GM12864 (cell line): Measurements from ENCODE around the gene IGF2BP1.
"Not testable (repeated sequence)": the region's sequence is repeated elsewhere in the genome, so short reads cannot be mapped to it uniquely, and the experiment has no call there.

Experiments
- DNase-seq: peaks from one replicate; pipeline ENCODE4 v3.0.0-alpha.2; 2011; ENCODE audit warnings: low read depth
- H3K4me3 ChIP-seq: 2 replicates; pipeline ENCODE4 v1.5.1; 2011; ENCODE audit warnings: mild to moderate bottlenecking, low read depth, low read length, control low read depth
- TF ChIP-seq, protein P1 (sequence below): IDR thresholded peaks from 2 replicates; pipeline ENCODE4 v1.5.1; 2011; ENCODE audit warnings: low read depth, mild to moderate bottlenecking, moderate library complexity, low read length, control low read depth, inconsistent platforms; ENCODE audit errors: missing control alignments

Gene IGF2BP1

DNA sequence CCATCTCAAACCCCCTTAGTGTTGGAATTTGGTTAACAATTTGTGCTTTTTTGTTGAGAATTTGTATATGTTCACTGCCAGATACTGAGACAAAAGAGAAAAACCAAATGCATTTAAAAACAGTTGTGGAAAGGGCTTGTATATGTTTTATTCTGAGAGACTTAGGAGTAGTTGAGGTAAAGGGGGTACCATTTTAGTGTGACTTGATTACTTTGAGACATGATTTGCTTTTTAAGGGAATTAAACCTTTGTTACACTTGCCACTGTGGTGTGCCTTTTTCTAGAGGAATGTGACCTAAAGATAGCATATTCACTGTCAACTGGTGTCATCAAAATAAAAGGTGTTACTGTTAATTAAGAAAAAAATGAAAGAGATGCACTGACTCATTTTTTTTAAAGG is 4.5 kb downstream of the IGF2BP1 start:
- no peak for DNase-seq
- H3K4me3 ChIP-seq = no peak overlapping the region
- TF ChIP-seq, protein P1, sequence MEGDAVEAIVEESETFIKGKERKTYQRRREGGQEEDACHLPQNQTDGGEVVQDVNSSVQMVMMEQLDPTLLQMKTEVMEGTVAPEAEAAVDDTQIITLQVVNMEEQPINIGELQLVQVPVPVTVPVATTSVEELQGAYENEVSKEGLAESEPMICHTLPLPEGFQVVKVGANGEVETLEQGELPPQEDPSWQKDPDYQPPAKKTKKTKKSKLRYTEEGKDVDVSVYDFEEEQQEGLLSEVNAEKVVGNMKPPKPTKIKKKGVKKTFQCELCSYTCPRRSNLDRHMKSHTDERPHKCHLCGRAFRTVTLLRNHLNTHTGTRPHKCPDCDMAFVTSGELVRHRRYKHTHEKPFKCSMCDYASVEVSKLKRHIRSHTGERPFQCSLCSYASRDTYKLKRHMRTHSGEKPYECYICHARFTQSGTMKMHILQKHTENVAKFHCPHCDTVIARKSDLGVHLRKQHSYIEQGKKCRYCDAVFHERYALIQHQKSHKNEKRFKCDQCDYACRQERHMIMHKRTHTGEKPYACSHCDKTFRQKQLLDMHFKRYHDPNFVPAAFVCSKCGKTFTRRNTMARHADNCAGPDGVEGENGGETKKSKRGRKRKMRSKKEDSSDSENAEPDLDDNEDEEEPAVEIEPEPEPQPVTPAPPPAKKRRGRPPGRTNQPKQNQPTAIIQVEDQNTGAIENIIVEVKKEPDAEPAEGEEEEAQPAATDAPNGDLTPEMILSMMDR = no peak

DNA sequence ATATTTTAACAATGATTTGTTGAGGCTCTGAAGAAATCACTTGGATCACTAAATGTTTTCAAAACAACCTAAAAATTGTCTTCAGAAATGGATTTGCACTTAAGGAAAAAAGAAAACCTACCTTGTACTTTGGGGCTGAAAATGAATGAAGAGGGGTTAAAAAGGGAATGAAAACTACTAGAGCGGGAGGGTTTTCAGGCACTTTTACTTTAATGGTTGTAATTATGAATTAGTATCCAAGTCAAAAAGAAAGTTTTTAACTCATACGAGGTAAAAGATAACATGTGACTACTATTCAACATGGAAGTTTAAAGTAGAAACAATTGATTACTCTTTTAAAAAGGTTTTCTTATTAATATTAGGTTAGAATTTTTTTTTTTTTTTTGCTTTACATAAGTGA is 5.1 kb downstream of the IGF2BP1 start:
- H3K4me3 ChIP-seq = no peak overlapping the region
- TF ChIP-seq, protein P1 = no peak
- DNase-seq = no peak

DNA sequence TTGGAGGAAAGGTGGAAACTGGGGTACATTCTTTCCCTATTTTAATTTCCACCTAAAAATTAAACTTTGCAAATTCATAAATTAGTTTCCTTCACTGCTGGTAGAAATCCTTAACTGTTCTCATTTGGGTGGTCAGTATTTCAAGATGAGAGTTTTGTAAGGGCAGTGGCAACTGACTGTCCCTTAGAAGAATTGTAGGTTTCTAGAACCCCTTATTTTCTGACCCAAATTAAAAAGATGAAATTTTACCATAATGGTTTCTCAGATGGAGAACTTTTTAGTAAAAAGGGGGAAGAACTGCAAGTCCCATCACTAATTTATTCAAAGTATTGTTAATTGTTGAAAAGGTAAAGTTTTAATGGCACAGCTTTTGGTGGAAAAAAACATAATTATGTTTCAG is 5.6 kb downstream of the IGF2BP1 start:
- H3K4me3 ChIP-seq = no peak overlapping the region
- TF ChIP-seq, protein P1 = no peak
- DNase-seq = no peak

DNA sequence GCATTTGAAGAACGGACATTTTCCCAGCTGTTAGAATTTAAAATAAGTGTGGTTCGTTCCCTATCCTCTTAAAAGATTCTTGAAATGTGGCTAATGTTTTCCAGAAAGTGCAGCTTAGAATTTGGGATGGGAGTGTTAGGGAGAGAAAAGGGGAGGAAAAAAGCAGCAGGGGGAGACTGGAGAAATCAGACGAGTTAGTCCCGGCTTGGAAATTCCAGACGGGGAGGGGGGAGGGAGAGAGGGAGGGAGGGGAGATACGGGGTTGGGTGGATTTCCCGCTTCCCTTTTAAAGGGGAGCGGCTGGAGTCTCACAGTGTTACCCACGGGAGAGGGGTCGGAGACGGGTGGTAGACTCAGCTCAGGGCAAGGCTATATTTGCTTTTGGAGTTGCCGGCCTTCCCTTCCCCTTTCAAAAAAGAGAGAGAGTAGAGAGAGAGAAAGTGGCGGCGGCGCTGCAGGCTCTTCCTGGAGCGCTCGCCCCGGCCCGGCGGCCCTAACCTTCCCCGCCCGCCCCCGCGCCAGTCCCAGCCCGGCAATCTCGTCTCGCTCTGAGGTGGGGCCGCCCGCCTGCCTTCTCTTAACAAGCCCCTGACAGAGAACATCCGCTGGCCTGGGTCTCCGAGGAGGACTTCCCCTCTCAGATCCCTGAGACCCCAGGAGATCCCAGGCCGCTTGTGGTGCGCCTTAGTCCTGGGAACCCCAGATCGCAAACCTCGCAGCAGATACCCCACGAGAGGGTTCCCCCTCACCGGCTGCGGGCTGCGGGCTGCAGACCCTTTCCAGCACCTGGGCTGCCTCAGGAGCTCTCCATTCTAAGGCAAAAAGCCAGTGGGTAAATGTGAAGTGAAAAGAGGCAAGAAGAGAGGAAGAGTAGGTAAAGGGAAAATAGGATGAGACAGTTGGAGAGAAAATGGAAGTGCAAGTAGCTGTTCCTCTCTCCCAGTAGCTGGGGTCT is 6.6 kb downstream of the IGF2BP1 start:
- TF ChIP-seq, protein P1 = no peak
- no peak for DNase-seq
- no peak overlapping the region; the same call in 1 of the 2 replicates for H3K4me3 ChIP-seq

DNA sequence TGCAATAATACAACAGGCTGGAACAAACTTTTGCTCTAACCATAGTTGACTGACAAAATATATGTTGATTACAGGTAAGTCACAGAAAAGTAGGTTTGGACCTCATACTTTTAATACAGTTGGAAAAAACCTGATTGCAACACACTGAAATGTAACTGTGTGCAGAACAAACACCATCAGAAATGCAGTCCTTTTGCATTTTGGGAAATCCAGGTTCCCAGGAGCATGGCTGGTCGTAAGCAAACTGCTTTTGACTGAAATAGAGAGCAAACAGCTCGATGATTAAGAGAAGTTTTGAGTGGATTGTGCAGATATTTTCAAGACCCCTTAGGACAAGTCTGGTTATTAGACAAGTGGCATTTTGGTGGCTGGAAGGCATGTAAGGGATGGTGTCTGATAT is 8.0 kb downstream of the IGF2BP1 start:
- TF ChIP-seq, protein P1 = no peak
- no peak overlapping the region for H3K4me3 ChIP-seq
- DNase-seq = no peak

DNA sequence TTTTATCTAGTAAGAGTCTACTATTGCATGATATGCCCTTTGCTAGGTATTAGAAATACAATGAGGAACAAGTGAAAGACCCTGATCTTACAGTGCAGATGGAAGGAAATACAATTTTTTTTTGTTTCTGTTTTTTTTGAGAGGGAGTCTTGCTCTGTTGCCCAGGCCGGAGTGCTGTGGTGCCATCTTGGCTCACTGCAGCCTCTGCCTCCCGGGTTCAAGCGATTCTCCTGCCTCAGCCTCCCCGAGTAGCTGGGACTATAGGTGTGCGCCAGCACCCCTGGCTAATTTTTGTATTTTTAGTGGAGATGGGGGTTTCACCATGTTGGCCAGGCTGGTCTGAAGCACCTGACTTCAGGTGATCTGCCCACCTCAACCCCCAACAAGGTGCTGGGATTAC is 11.7 kb downstream of the IGF2BP1 start:
- DNase-seq, H3K4me3 ChIP-seq: not testable (repeated sequence)

DNA sequence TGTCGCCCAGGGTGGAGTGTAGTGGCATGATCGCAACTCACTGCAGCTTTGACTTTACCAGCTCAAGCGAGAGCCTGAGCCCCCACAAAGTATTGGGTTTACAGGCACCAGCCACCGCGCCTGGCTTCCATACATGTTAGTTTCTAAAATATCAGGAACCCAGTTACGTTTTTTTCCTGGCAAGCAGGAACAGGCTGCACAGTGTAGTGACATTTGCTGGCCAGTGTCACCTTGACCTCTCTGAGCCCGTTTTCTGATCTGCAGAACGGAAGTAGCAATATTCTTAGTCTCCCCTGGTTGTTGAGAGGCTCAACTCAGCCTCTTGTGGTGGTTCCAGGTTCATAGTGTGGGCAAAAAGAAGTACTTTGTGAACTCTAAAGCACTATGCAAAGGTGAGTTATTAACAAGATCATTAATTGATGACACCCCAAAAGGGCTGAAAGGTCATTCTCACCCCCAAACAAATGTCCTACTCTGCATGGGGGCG is 15.6 kb downstream of the IGF2BP1 start:
- H3K4me3 ChIP-seq = no peak overlapping the region
- DNase-seq = no peak
- TF ChIP-seq, protein P1 = no peak
